Upper lobe of left lung (tissue), 4 donors: ENCODE data around the gene MPHOSPH6.

Source experiments
- CTCF ChIP-seq, 6 experiments: fragments of 450-650 bp in 4 of 6; fragments of 200-600 bp in 2 of 6; sonication (generic) in 2 of 6; IDR thresholded peaks; one replicate each; pipeline ENCODE4 v1.5.1; 2016 to 2019; ENCODE audit warnings: antibody characterized with exemption in 6 of 6
- EP300 ChIP-seq, 4 donors: sonication (generic); formaldehyde crosslinking; IDR thresholded peaks; one replicate each; pipeline ENCODE4 v1.5.1; 2017; ENCODE audit warnings: antibody characterized with exemption in 4 of 4, control low read depth in 2 of 4
- POLR2AphosphoS5 ChIP-seq, 2 donors: sonication (generic); formaldehyde crosslinking; IDR thresholded peaks; one replicate each; pipeline ENCODE4 v1.5.1; 2017; ENCODE audit warnings: antibody characterized with exemption in 2 of 2

DNA sequence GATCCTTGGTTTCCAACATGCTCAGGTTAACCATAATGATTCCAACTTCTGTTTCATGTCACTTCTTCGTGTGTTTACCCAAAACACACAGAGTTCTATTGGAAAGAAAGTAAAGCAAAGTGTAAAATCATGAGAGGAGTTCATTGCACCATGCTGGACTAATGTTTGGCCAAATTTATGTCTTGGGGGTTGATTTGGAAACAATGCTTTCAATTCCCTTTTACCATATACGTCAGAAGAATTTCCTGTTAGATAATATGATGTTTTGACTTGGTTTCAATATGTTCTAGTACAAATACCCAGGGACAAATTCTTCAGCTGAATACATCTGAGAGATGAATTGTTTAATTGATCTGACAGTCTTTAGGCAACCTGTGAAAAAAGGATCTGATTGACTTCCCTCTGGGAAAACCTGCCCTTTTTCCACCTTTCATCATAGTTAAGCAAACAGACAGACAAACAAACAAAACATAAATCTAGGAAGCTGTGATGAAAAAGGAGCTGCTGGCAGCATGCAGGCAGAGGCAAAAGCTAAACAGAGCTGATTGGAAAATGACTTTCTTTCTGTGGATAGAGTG, 26.0 kb upstream of the MPHOSPH6 start:
- TF ChIP-seq CTCF (IDR thresholded peaks at IDR 0.05) (no peak), POLR2AphosphoS5 (IDR thresholded peaks at IDR 0.05) (no peak), EP300 (IDR thresholded peaks at IDR 0.05) (peak in 3 of 4 donors; percentile 70 to 76 (median 75))
